A549 (cell line): ENCODE measurements around the gene LITAFD. TPM values are rescaled to one million over a fixed set of nuclear protein-coding genes. Genes with fewer than 3 reads are reported as not detected.
A peak's percentile ranks its signal among the peaks of the same experiment; 100 is the strongest.
"Not testable (repeated sequence)": the region's sequence is repeated elsewhere in the genome, so short reads cannot be mapped to it uniquely, and the experiment has no call there.

Source experiments
- ATAC-seq, 2 experiments: fragments of 200-7000 bp in 1 of 2; fragments of >200 bp in 1 of 2; cut with Nextera tagmentation in 1 of 2; cut with Tn5 transposase in 1 of 2; 3 replicates each; pipeline versions ENCODE4 v1.8.0 to v1.9.1; 2018 to 2020; ENCODE audit warnings: mild to moderate bottlenecking in 1 of 2, moderate library complexity in 1 of 2
- CTCF ChIA-PET: fragments of 300-600 bp; sonication (Branson Sonifier 250); formaldehyde crosslinking; extraction: SDS; loops from one replicate; lab custom pipeline; 2021; ENCODE audit warnings: antibody characterized with exemption, inconsistent platforms; lab: Yijun Ruan, JAX
- POLR2A ChIA-PET: fragments of 350-600 bp; formaldehyde crosslinking; extraction: SDS; loops from one replicate; lab custom pipeline; 2021; ENCODE audit warnings: antibody characterized with exemption, inconsistent platforms; lab: Yijun Ruan, JAX
- DNase-seq, 2 experiments: peaks; one replicate each; pipeline versions ENCODE4 v3.0.0 to v3.0.0-alpha.2; 2011 to 2016; ENCODE audit warnings: low read depth in 1 of 2, low spot score in 1 of 2
- FAIRE-seq: peaks from 2 replicates; lab custom pipeline; 2011; peaks lifted over from hg19 to GRCh38; lab: Jason Lieb, UNC
- H3K27ac ChIP-seq, 2 experiments: fragments of >200 bp; sonication (Bioruptor Twin); formaldehyde crosslinking; 3 replicates each; pipeline ENCODE4 v1.5.1; 2016 to 2017
- H3K4me1 ChIP-seq: fragments of >200 bp; sonication (Bioruptor Twin); formaldehyde crosslinking; 3 replicates; pipeline ENCODE4 v1.6.1; 2016
- H3K4me2 ChIP-seq: fragments of >200 bp; sonication (Bioruptor Twin); formaldehyde crosslinking; 3 replicates; pipeline ENCODE4 v1.6.1; 2016
- H3K4me3 ChIP-seq: fragments of >200 bp; sonication (Bioruptor Twin); formaldehyde crosslinking; 3 replicates; pipeline ENCODE4 v1.5.1; 2016
- H3K9me3 ChIP-seq: fragments of >200 bp; sonication (Bioruptor Twin); formaldehyde crosslinking; 3 replicates; pipeline ENCODE4 v1.6.1; 2016
- BHLHE40 ChIP-seq: IDR thresholded peaks from 2 replicates; pipeline ENCODE4 v1.6.1; 2012; ENCODE audit warnings: low read depth, low read length, inconsistent platforms
- CEBPB ChIP-seq, 2 experiments: fragments of >200 bp in 1 of 2; sonication (Bioruptor Twin) in 1 of 2; formaldehyde crosslinking in 1 of 2; IDR thresholded peaks; 2 replicates each; pipeline ENCODE4 v1.6.1; 2012 to 2016
- ESRRA ChIP-seq: fragments of 150-350 bp; IDR thresholded peaks from 2 replicates; pipeline ENCODE4 v1.6.1; 2014; ENCODE audit warnings: mild to moderate bottlenecking, low read length, borderline replicate concordance
- FOSL2 ChIP-seq, 2 experiments: fragments of 450-650 bp in 1 of 2; fragments of >200 bp in 1 of 2; sonication (Bioruptor Twin) in 1 of 2; formaldehyde crosslinking; IDR thresholded peaks; 2 replicates each; pipeline versions ENCODE4 v1.5.0 to v1.6.1; 2016 to 2020; ENCODE audit warnings: mild to moderate bottlenecking in 1 of 2, moderate library complexity in 1 of 2
- HEYL ChIP-seq: fragments of 250-450 bp; sonication (Bioruptor Pico); IDR thresholded peaks from 2 replicates; pipeline ENCODE4 v1.8.0; 2021; ENCODE audit warnings: mild to moderate bottlenecking, moderate library complexity
- HMGXB4 ChIP-seq: fragments of 250-450 bp; sonication (Bioruptor Pico); IDR thresholded peaks from 2 replicates; pipeline ENCODE4 v1.5.0; 2021; ENCODE audit warnings: mild to moderate bottlenecking, moderate library complexity, borderline replicate concordance
- HOXA7 ChIP-seq: fragments of 250-450 bp; sonication (Bioruptor Pico); IDR thresholded peaks from 2 replicates; pipeline ENCODE4 v1.5.0; 2020; ENCODE audit warnings: mild to moderate bottlenecking, moderate library complexity
- JUN ChIP-seq, 2 experiments: fragments of >200 bp; sonication (Bioruptor Twin); formaldehyde crosslinking; IDR thresholded peaks; 2 replicates in 1 of 2; 3 replicates in 1 of 2; pipeline ENCODE4 v1.6.1; 2016 to 2017
- KDM5A ChIP-seq: fragments of 200-600 bp; sonication (generic); IDR thresholded peaks from 2 replicates; pipeline ENCODE4 v1.6.1; 2016; ENCODE audit warnings: antibody characterized with exemption, mild to moderate bottlenecking
- NFE2L2 ChIP-seq: fragments of 150-350 bp; conservative IDR thresholded peaks from 2 replicates; pipeline ENCODE4 v1.6.1; 2014; ENCODE audit warnings: low read length
- PHF8 ChIP-seq: fragments of 200-600 bp; sonication (generic); IDR thresholded peaks from 2 replicates; pipeline ENCODE4 v1.6.1; 2016; ENCODE audit warnings: low read depth, mild to moderate bottlenecking, antibody characterized with exemption, moderate library complexity, borderline replicate concordance
- POLR2AphosphoS2 ChIP-seq: conservative IDR thresholded peaks from 2 replicates; pipeline ENCODE4 v1.6.1; 2012; ENCODE audit warnings: low read length, improper control_type of control experiment, inconsistent platforms
- SREBF2 ChIP-seq: fragments of 450-650 bp; IDR thresholded peaks from 2 replicates; pipeline ENCODE4 v1.6.1; 2014; ENCODE audit warnings: mild to moderate bottlenecking, moderate library complexity
- TFCP2L1 ChIP-seq: fragments of 250-450 bp; sonication (Bioruptor Pico); IDR thresholded peaks from 2 replicates; pipeline ENCODE4 v1.5.0; 2021; ENCODE audit warnings: mild to moderate bottlenecking
- USF2 ChIP-seq: fragments of 450-650 bp; IDR thresholded peaks from 2 replicates; pipeline ENCODE4 v1.6.1; 2014; ENCODE audit warnings: antibody characterized with exemption
- ZFP36 ChIP-seq: fragments of 450-650 bp; IDR thresholded peaks from 2 replicates; pipeline ENCODE4 v1.6.1; 2014; ENCODE audit warnings: borderline replicate concordance; ENCODE audit not compliant: partially characterized antibody
- WGBS: methylation state at CpG from one replicate; pipeline ENCODE4 v1.1.6; 2017; ENCODE audit errors: missing lambda C conversion rate; 5-methylcytosine and 5-hydroxymethylcytosine counted together
- polyA plus RNA-seq, 4 experiments: library from polyadenylated mRNA; depleted of rRNA in 3 of 4; stranded (reverse); fragments of >200 nt; fragmentation: RNase III in 1 of 4; extraction: RNeasy Plus Mini Kit Qiagen cat#74134 plus additional on column Dnase treatment in 1 of 4; gene quantifications; 2 replicates in 3 of 4; 3 replicates in 1 of 4; pipeline ENCODE4 v1.2.3, GENCODE V29; 2011 to 2017
- TF ChIP-seq, protein P1 (sequence below): fragments of >200 bp; sonication (Bioruptor Twin); formaldehyde crosslinking; IDR thresholded peaks from 3 replicates; pipeline ENCODE4 v1.6.1; 2016
- TF ChIP-seq, protein P2 (sequence below): IDR thresholded peaks from 2 replicates; pipeline ENCODE4 v1.6.1; 2012

The LITAFD gene
- polyA plus RNA-seq, 2 of the 4 experiments (the other 2 are of a cell fraction) = not detected

- 93% methylated on average over 7 of the region's 7 CpGs for WGBS
- H3K4me3 ChIP-seq, ATAC-seq, H3K9me3 ChIP-seq, DNase-seq, H3K4me2 ChIP-seq, POLR2A ChIA-PET, FAIRE-seq: not testable (repeated sequence)
- Histone ChIP-seq H3K27ac (0 out of 6 replicates have a peak overlapping the region, but pooled peaks of 1 of the 2 experiments have one; percentile 11), H3K4me1 (peaks cover 41% of the 10 kb centered on the region)
- CTCF ChIA-PET = interaction anchor here (0.7 to 7.9 kb wide), 8 partner anchors 8 to 394 kb away, joined by 3 to 84 read pairs (median 4); partner anchors contain the start of gene LITAFD
- TF ChIP-seq JUN (IDR thresholded peaks at IDR 0.05) = 0 out of 5 replicates have a peak, but pooled peaks of 1 of the 2 experiments have one; percentile 16
Observed at GRCh38 chr16:8873866-8874195, 8.3 kb upstream of the LITAFD start.

DNA sequence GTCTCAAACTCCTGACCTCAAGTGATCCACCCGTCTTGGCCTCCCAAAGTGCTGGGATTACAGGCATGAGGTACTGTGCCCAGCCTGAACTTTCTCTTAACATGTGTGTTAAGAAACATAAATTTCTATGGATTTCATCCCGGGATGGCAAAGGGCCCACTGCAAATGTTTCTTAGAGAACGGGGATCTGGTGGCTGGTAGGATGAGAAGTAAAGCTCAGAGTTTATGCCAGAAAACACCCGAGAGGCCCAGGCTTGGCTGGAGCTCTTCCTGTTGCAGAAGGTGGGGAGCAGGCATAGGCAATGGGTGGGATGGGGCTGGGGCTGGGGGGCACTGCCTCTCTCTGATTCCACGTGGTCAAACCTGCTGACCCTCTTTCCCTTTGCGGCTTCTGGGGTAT is 7.8 kb upstream of the LITAFD start:
- H3K4me3 ChIP-seq = no peak overlapping the region
- no peak for DNase-seq
- H3K9me3 ChIP-seq = no peaks in the 10 kb centered on the region
- ChIA-PET CTCF (interaction anchor here (1.1 to 7.9 kb wide), 6 partner anchors 7 to 264 kb away, joined by 3 to 84 read pairs (median 6); partner anchors contain the start of gene LITAFD), POLR2A (no interaction called here)
- no peak for ATAC-seq
- 70% methylated on average over 6 of the region's 6 CpGs for WGBS
- H3K4me2 ChIP-seq = no peak overlapping the region
- FAIRE-seq = no peak
- TF ChIP-seq NFE2L2 = no peak
- no peak for TF ChIP-seq PHF8
- TF ChIP-seq KDM5A = no peak
- TF ChIP-seq, protein P1, sequence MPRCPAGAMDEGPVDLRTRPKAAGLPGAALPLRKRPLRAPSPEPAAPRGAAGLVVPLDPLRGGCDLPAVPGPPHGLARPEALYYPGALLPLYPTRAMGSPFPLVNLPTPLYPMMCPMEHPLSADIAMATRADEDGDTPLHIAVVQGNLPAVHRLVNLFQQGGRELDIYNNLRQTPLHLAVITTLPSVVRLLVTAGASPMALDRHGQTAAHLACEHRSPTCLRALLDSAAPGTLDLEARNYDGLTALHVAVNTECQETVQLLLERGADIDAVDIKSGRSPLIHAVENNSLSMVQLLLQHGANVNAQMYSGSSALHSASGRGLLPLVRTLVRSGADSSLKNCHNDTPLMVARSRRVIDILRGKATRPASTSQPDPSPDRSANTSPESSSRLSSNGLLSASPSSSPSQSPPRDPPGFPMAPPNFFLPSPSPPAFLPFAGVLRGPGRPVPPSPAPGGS = no peak
- no peak for TF ChIP-seq USF2
- TF ChIP-seq SREBF2 = no peak
- TF ChIP-seq, protein P2, sequence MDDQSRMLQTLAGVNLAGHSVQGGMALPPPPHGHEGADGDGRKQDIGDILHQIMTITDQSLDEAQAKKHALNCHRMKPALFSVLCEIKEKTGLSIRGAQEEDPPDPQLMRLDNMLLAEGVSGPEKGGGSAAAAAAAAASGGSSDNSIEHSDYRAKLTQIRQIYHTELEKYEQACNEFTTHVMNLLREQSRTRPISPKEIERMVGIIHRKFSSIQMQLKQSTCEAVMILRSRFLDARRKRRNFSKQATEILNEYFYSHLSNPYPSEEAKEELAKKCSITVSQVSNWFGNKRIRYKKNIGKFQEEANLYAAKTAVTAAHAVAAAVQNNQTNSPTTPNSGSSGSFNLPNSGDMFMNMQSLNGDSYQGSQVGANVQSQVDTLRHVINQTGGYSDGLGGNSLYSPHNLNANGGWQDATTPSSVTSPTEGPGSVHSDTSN = no peak
- no peak for TF ChIP-seq POLR2AphosphoS2
- peaks cover 42% of the 10 kb centered on the region for H3K4me1 ChIP-seq
- H3K27ac ChIP-seq = 0 out of 6 replicates have a peak overlapping the region, but pooled peaks of 1 of the 2 experiments have one; percentile 23

DNA sequence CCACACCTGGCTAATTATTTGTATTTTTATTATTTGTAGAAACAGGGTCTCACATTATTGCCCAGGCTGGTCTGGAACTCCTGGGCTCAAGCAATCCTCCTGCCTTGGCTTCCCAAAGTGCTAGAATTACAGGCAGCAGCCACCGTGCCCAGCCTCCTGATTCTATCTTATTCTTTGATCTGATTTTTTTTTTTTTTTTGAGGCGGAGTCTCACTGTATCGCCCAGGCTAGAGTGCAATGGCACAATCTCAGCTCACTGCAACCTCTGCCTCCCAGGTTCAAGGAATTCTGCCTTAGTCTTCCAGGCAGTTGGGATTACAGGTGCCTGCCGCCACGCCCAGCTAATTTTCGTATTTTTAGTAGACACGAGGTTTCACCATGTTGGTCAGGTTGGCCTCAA is 6.8 kb upstream of the LITAFD start:
- 73% methylated on average over 7 of the region's 7 CpGs for WGBS
- DNase-seq, POLR2A ChIA-PET, H3K4me3 ChIP-seq, FAIRE-seq, H3K27ac ChIP-seq, H3K9me3 ChIP-seq, ATAC-seq, H3K4me2 ChIP-seq: not testable (repeated sequence)
- CTCF ChIA-PET = interaction anchor here (0.7 to 4.2 kb wide), 3 partner anchors 11 to 260 kb away, joined by 3 to 22 read pairs (median 4); no protein-coding TSS in a partner anchor
- peaks cover 36% of the 10 kb centered on the region for H3K4me1 ChIP-seq

GRCh38 chr16:8877894-8878522 is 4.1 kb upstream of the LITAFD start:
- DNase-seq = no peak
- 66% methylated on average over 8 of the region's 8 CpGs for WGBS

GRCh38 chr16:8878523-8878911 is 3.6 kb upstream of the LITAFD start:
- Histone ChIP-seq H3K4me2 (peak overlapping the region; percentile 50), H3K27ac (peak overlapping the region; percentile 71 to 83), H3K9me3 (no peaks in the 10 kb centered on the region), H3K4me3 (no peak overlapping the region), H3K4me1 (peaks cover 17% of the 10 kb centered on the region)
- CTCF ChIA-PET = interaction anchor here (0.7 to 7.9 kb wide), 9 partner anchors 8 to 311 kb away, joined by 3 to 84 read pairs (median 33); partner anchors contain the start of gene CARHSP1
- ATAC-seq (peak; percentile 48 to 52; a peak in 4 of 6 replicates), DNase-seq (peak in 1 of 2 experiments; percentile 51), FAIRE-seq (no peak)
- WGBS = 47% methylated on average over 6 of the region's 6 CpGs
- TF ChIP-seq BHLHE40 (no peak), CEBPB (IDR thresholded peaks at IDR 0.05) (peak; percentile 88 to 96), HOXA7 (no peak), TFCP2L1 (CRISPR knock-in tag) (no peak), ESRRA (no peak), ZFP36 (no peak), HMGXB4 (CRISPR knock-in tag) (no peak), HEYL (no peak), JUN (IDR thresholded peaks at IDR 0.05) (no peak), FOSL2 (IDR thresholded peaks at IDR 0.05) (no peak), FOSL2 (CRISPR knock-in tag; IDR thresholded peaks at IDR 0.05) (peak; percentile 30; the same call in 1 of the 2 replicates)
- POLR2A ChIA-PET = interaction anchor here (2.9 kb wide), 1 partner anchor 10 kb away, joined by 24 read pairs; the partner anchor contains the start of gene CARHSP1

More at GRCh38 chr16:8877894-8878522, 4.1 kb upstream of the LITAFD start:
- Histone ChIP-seq H3K4me3 (no peak overlapping the region), H3K4me2 (peak overlapping the region; percentile 50), H3K4me1 (peaks cover 17% of the 10 kb centered on the region), H3K9me3 (no peaks in the 10 kb centered on the region), H3K27ac (peak overlapping the region; percentile 71 to 83)
- CTCF ChIA-PET = interaction anchor here (0.7 to 7.9 kb wide), 5 partner anchors 7 to 217 kb away, joined by 3 to 84 read pairs (median 47); partner anchors contain the start of gene CARHSP1
- peak; percentile 8 to 15; a peak in 4 of 6 replicates for ATAC-seq
- no peak for FAIRE-seq
- TF ChIP-seq SREBF2 = no peak
- TF ChIP-seq ZFP36 = peak; percentile 73
- POLR2A ChIA-PET = interaction anchor here (2.9 kb wide), 1 partner anchor 9 kb away, joined by 24 read pairs; the partner anchor contains the start of gene CARHSP1
